ACHN (cell line): Measurements from ENCODE around the gene IRF4.

Experiments used
- DNase-seq: peaks from one replicate; pipeline ENCODE4 v3.0.0-alpha.2; 2015
- in situ Hi-C: cut with HindIII; loops from 2 replicates; pipeline ENCODE4 v1.10.0; 2017; ENCODE audit warnings: low sequenced_read_pairs, low pct_ligation_motif_present, low pct_unique_long_range_greater_than_20kb

IRF4 gene

DNA sequence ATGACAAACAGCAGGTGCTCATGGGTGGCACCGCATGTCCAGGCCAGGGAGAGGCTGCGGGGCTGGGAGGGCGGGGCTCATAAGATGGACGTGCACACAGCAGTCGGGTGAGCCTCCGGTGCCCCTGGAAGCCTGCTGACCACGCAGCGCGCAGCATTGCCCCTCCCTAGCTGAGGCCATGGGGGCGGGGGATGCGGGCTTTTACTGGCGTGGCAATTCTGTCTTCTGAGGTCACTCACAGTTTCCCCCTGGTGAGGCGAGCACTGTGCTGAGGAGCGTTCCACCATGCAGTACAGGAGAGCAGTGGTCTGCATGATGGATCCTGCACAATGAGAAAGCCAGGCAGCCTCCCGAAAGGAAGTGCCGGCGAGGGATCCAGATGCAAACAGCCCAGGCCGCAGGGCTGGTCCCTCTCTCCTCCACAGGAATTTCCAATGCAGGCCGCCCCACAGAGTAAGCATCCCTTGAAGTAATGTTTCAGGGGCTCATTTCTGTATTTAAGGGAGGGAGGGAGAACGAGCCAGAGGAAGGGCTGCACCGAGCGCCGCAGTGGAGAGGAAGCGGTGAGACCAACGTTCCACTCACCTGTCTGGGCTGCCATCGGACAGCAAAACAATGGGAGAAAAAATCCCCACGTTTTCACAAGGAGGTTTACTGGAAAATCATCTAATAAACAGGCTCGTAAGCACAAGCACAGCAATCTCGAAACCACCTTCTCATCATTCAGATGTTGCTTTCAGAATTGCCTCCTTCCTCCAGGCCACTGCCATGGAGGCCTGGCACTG is 56.0 kb downstream of the IRF4 start:
- in situ Hi-C loops: no loop called here
- no peak for DNase-seq

DNA sequence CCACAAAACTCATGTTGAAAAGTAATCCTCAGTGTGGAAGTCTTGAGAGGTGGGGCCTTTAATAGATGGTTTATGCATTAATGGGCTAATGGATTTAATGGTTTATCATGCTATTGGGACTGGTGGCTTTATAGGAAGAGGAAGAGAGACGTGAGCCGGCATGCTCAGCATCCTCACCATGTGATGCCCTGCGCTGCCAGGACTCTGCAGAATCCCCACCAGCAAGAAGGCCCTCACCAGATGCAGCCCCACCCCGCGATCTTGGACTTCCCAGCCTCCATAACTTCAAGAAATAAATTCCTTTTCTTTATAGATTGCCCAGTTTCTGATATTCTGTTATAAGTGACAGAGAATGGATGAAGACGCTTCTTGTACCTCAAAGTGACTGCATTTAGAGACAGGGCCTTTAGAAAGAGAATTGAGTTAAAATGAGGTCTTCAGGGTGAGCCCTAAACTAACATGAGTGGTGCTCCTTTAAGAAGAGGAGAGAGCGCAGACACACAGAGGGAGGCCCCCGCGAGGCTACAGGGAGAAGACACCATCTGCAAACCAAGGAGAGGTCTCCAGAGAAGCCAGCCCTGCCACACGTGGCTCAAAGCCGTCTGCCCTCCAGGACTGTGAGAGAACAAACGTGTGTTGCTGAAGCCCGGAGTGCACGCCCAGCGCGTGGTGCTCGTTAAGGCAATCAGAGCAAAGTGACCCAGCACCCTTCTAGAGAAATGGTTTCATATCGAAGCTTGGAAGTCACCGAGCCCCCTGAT is 56.9 kb downstream of the IRF4 start:
- in situ Hi-C loops: no loop called here
- no peak for DNase-seq

DNA sequence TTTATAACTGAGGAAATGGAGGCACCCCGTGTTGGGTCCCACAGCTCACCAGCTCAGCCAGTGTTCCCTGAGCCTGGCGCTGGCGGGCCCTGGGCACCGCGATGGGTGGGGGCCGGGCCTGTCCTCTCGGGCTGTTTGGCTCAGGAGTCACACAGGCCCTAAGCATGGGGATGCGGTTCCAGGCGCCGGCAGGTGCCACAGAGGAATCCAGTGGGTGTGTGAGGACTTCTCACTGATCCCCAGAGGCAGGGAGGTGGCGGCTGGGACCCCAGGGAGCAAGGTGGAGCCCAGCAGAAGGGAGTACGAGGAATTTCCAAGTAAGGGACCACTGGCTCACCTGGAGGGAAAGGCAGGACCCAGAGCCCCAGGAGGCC is 57.5 kb downstream of the IRF4 start:
- in situ Hi-C loops: no loop called here
- no peak for DNase-seq

GRCh38 chr6:449486-450419 is 58.2 kb downstream of the IRF4 start:
- in situ Hi-C loops: no loop called here
- no peak for DNase-seq

DNA sequence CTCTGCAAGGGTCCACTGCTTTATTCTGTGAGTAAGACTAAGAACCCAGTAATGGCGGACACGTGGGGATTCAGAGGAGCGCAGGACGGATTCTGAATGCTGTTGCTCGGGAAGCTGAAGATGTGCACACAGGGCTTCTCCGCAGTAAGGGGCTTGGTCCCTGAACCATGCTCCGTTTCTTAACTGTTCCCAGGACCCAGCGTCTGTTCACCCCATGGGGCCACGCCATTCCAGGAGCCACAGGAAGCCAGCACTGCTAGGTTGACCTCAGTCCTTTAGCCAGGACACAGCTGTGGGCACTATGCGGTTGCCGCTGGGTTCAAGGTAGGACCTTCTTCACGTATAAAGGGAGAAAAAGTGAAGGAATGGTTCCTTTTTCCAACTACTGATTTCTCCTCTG is 59.8 kb downstream of the IRF4 start:
- in situ Hi-C loops: no loop called here
- no peak for DNase-seq

DNA sequence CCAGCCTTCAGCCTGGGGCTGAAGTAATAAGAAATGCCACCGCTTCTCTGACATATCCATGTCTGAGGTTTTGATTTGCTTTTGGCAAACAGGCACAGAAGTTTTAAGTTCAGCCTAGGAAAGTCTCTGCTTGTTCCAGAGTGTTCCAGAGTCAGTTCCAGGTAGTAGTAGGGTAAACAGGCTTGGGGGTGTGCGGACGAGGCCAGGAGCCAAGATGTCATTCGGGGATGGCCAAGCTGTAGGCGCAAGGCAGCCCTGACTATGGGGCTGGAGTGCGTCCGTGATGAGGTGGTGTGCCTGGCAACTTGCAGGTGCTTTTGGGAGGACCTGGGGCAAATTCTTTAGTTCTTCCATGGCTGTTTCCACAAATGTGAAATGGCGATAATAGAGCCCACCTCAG is 60.3 kb downstream of the IRF4 start:
- no peak for DNase-seq

DNA sequence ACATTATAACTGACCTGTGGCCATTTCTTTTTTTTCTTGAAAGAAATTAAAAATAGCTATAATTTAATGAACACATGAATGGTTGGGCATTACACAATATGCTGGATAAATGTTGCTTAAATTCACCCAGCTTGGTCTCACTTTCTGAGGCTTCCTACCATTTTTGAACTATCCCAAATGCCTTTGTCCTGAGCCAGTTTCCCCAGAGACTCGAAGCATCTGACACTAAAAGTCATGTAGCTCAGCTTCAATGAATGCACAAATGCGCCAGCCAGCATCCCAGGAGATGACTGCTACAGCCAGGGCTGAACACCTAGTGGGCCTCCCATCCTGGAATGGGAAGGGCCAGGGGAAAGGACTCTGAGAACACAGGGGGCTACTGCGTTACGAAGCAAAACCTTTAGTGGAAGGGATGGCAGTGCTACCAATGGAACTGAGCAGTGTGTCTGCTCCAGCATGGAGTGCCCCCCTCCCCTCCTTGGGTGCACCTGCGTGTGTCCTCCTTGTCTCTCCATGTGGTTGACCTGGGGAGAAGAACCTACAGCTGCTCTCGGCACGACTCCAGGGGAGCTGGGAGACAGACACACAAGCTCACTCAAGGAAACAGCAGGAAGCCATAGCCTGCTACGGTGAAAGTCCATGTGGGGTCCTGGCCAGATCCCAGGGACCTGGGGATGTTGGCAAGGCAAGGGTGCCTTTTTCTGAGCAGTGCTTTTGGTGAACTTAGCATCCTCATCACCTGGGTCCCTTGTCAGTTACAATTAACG is 60.9 kb downstream of the IRF4 start:
- no peak for DNase-seq
- in situ Hi-C loops: no loop called here

More for the DNA sequence above, 60.3 kb downstream of the IRF4 start:
- in situ Hi-C loops: no loop called here

DNA sequence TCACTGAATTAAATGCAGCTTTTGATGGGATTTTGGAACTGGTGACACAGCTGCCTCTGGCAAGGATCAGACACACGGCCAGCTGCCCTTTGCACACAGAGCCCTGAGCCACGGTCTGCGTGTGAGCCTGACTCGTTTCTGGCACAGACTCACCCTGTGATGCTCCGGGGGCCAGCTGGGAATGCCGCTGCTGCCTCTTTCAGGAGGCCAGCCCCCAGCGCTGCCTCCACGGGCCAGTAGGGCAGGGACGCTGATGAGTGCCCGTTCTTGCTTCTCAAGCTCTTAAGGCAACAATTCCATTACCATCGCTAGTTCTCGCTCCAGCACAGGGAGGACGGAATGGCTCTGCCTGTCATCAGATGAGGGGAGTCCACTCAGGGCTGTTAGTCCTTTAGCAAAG is 61.6 kb downstream of the IRF4 start:
- DNase-seq: no peak
- in situ Hi-C loops: no loop called here

- no peak for DNase-seq
- in situ Hi-C loops: no loop called here
These were observed 62.8 kb downstream of the IRF4 start for GRCh38 chr6:454148-454991.

GRCh38 chr6:455006-455585 is 63.5 kb downstream of the IRF4 start:
- in situ Hi-C loops: no loop called here
- no peak for DNase-seq

GRCh38 chr6:455835-456234 is 64.3 kb downstream of the IRF4 start:
- DNase-seq: no peak
- in situ Hi-C loops: no loop called here

- in situ Hi-C loops: no loop called here
These were observed 64.9 kb downstream of the IRF4 start for GRCh38 chr6:456358-456867.

GRCh38 chr6:456887-457286 is 65.3 kb downstream of the IRF4 start:
- DNase-seq: no peak
- in situ Hi-C loops: no loop called here

More at GRCh38 chr6:456358-456867, 64.9 kb downstream of the IRF4 start:
- no peak for DNase-seq
